Type B pancreatic cell (in vitro differentiated cells): Measurements from ENCODE around the gene PDE1C. TPM values are rescaled to one million over a fixed set of nuclear protein-coding genes. Genes with fewer than 3 reads are reported as not detected.

Experiments used
- DNase-seq: peaks from one replicate; pipeline ENCODE4 v3.0.0; 2021; ENCODE audit warnings: mixed read lengths; ENCODE audit not compliant: unreplicated experiment; ENCODE audit errors: extremely low spot score
- H3K27ac Mint-ChIP-seq: 2 replicates; pipeline ENCODE4 v1.8.0; 2021; ENCODE audit warnings: mild to moderate bottlenecking, mixed read lengths
- H3K27me3 Mint-ChIP-seq: 2 replicates; pipeline ENCODE4 v1.8.0; 2021; ENCODE audit warnings: mixed read lengths
- H3K36me3 Mint-ChIP-seq: 2 replicates; pipeline ENCODE4 v1.8.0; 2021; ENCODE audit warnings: mixed read lengths
- H3K4me1 Mint-ChIP-seq: one replicate; pipeline ENCODE4 v1.8.0; 2021; ENCODE audit warnings: mixed read lengths; ENCODE audit not compliant: unreplicated experiment
- H3K4me3 Mint-ChIP-seq: 2 replicates; pipeline ENCODE4 v1.8.0; 2021; ENCODE audit warnings: mild to moderate bottlenecking, mixed read lengths
- H3K9me3 Mint-ChIP-seq: 2 replicates; pipeline ENCODE4 v1.8.0; 2021; ENCODE audit warnings: mixed read lengths
- CTCF ChIP-seq: fragments of 200-600 bp; sonication (generic); conservative IDR thresholded peaks from 2 replicates; pipeline ENCODE4 v1.5.0; 2021; ENCODE audit warnings: antibody characterized with exemption, mild to moderate bottlenecking
- total RNA-seq: library from RNA; stranded (reverse); gene quantifications from 2 replicates; pipeline ENCODE4 v1.2.1, GENCODE V29; 2021; ENCODE audit warnings: low replicate concordance

PDE1C gene
- total RNA-seq, 1 donor from 2014 or later, result 8.5 TPM

GRCh38 chr7:32039000-32039756 lies 31.0 kb downstream of the PDE1C start:
- no peaks in the 10 kb centered on the region for H3K4me1 Mint-ChIP-seq
- no peak overlapping the region for H3K4me3 Mint-ChIP-seq
- H3K27ac Mint-ChIP-seq, result no peak overlapping the region
- no peak for DNase-seq
- peak; percentile 53 for TF ChIP-seq CTCF
- no peaks in the 10 kb centered on the region for H3K36me3 Mint-ChIP-seq
- H3K9me3 Mint-ChIP-seq, result peaks cover 5% of the 10 kb centered on the region
- H3K27me3 Mint-ChIP-seq, result peaks cover 12% of the 10 kb centered on the region

DNA sequence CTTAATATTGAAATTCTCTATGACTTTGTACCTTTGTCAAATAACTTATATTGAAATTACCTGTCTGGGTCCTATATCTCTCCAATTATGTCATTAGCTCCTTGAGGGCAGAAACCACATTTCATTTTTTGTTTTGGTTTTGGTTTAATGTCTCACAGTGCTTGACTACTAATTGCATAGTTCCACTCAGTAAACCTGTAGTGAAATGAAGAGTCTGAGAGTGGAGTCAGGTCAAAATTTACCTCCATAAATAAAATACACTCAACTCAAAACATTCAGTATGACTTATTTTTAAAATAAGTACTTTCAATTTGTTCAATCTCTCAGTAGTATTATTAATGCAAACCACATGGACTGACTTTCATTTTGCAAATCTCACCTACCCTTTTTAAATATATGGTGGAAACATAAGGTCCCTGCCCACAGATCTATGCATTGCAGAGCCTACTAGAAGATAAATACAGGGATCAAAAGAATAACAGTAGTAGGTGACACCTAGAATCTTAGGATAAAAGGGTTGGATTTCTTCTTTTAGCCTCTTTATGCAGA lies 32.5 kb downstream of the PDE1C start:
- peaks cover 5% of the 10 kb centered on the region for H3K9me3 Mint-ChIP-seq
- no peak for TF ChIP-seq CTCF
- H3K36me3 Mint-ChIP-seq, result no peaks in the 10 kb centered on the region
- H3K27me3 Mint-ChIP-seq, result peaks cover 10% of the 10 kb centered on the region
- H3K4me1 Mint-ChIP-seq, result no peaks in the 10 kb centered on the region
- no peak overlapping the region for H3K27ac Mint-ChIP-seq
- DNase-seq, result no peak
- no peak overlapping the region for H3K4me3 Mint-ChIP-seq

DNA sequence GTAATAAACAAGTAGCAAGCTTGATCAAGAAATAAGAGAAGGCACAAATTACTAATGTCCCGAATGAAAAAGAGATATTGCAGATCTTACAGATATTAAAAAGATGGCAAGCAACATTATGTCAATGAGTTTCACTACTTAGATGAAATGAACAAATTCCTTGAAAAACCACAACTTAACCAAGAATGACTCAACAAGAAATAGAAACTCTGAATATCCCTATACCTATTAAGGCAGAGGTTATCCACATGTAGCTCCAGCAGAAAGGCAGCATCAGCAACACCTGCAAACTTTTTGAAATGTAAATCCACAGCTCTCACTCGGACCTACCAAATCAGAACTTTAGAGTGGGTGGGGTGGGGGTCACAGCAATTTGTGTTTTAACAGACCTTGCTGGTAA lies 33.6 kb downstream of the PDE1C start:
- H3K9me3 Mint-ChIP-seq, result peaks cover 5% of the 10 kb centered on the region
- no peak overlapping the region for H3K4me3 Mint-ChIP-seq
- H3K27ac Mint-ChIP-seq, result no peak overlapping the region
- H3K4me1 Mint-ChIP-seq, result no peaks in the 10 kb centered on the region
- peaks cover 10% of the 10 kb centered on the region for H3K27me3 Mint-ChIP-seq
- DNase-seq, result no peak
- H3K36me3 Mint-ChIP-seq, result no peaks in the 10 kb centered on the region
- no peak for TF ChIP-seq CTCF

DNA sequence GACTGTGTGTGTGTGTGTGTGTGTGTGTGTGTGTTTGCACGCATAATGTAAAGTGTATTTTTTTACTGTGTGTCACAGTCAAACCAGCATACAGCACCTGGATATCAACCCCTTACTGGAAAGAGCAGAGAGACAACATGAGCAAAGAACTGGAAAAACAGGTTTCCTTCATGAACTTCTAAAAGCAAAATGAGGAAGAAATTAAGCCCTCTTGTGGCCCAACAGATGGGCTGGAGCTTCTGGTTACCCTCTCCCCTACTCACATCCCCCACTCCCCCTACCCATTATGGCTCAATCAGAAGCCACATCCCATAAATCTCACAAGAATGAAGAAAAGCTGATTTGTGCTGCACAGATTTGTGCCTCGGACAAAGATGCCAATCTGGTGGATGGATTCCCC lies 36.2 kb downstream of the PDE1C start:
- DNase-seq, result no peak
- Mint-ChIP-seq H3K4me1 (no peaks in the 10 kb centered on the region), H3K4me3 (no peak overlapping the region), H3K9me3 (peaks cover 5% of the 10 kb centered on the region), H3K36me3 (no peaks in the 10 kb centered on the region), H3K27me3 (peaks cover 6% of the 10 kb centered on the region), H3K27ac (peak overlapping the region; percentile 69)
- no peak for TF ChIP-seq CTCF

- DNase-seq, result no peak
- Mint-ChIP-seq H3K27ac (no peak overlapping the region), H3K9me3 (peaks cover 5% of the 10 kb centered on the region), H3K27me3 (peaks cover 6% of the 10 kb centered on the region), H3K4me3 (no peak overlapping the region), H3K4me1 (no peaks in the 10 kb centered on the region), H3K36me3 (no peaks in the 10 kb centered on the region)
- TF ChIP-seq CTCF, result no peak
Measured at GRCh38 chr7:32033006-32033405, 37.2 kb downstream of the PDE1C start.
